Kidney epithelial cell (primary cell): ENCODE results near the gene EIF4E2. TPM values are rescaled to one million over a fixed set of nuclear protein-coding genes. Genes with fewer than 3 reads are reported as not detected.

Source experiments
- DNase-seq: peaks from one replicate; pipeline ENCODE4 v3.0.0-alpha.2; 2010; ENCODE audit warnings: low read depth
- H3K27me3 ChIP-seq: 2 replicates; pipeline ENCODE4 v1.6.0; 2011; ENCODE audit warnings: low read length; ENCODE audit not compliant: control insufficient read depth, insufficient read depth
- H3K36me3 ChIP-seq: 2 replicates; pipeline ENCODE4 v1.5.1; 2011; ENCODE audit warnings: low read length; ENCODE audit not compliant: control insufficient read depth, insufficient read depth
- H3K4me3 ChIP-seq: 2 replicates; pipeline ENCODE4 v1.5.1; 2011; ENCODE audit warnings: low read depth, mild to moderate bottlenecking, control low read depth, low read length
- CTCF ChIP-seq: IDR thresholded peaks from 2 replicates; pipeline ENCODE4 v1.5.1; 2011; ENCODE audit warnings: mild to moderate bottlenecking, moderate library complexity, low read length, control low read depth, inconsistent platforms; ENCODE audit not compliant: insufficient read depth, poor library complexity, severe bottlenecking
- total RNA-seq: library from RNA; depleted of rRNA; stranded (reverse); fragments of >200 nt; gene quantifications from 2 replicates; pipeline ENCODE4 v1.2.3, GENCODE V29; 2015

The EIF4E2 gene
- total RNA-seq, 1 donor from 2014 or later = 66.9 TPM

DNA sequence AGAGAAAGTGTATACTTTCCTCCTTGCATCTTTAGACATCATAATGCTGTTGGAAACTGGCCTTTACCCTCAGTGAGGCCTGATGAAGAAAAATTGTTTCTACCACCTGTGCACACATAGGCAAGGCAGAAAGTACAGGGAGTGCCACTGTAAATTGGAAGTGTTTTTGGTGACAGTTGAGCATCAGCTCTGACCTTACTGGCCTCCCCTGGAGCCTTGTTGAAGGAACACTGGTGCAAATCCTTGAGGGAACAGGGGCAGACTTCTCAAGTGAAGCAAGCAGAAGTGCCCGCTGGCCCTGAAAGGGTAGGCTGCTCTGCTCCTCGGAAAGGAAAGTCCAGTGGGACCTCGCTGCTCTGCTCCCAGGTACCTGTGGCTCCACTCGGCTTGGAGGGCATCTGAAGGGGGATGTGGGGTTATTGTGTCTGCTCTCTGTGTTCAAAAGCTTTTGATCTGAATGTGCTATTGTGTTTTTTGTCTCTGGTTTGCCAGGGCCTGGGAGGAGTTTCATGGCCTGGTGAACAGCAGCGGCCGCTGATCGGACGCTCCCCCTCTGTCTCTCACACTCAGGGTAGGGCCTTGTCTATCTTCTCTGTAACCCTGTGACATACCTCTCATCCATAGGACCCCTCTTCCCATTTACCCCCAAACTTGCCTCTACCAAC is 23.4 kb downstream of the EIF4E2 start:
- Histone ChIP-seq H3K4me3 (no peak overlapping the region), H3K27me3 (no peaks in the 10 kb centered on the region), H3K36me3 (peaks cover 2% of the 10 kb centered on the region)
- TF ChIP-seq CTCF = no peak
- DNase-seq = no peak

GRCh38 chr2:232574674-232575403 is 24.4 kb downstream of the EIF4E2 start:
- H3K36me3 ChIP-seq = no peaks in the 10 kb centered on the region
- TF ChIP-seq CTCF = no peak
- DNase-seq = no peak
- H3K4me3 ChIP-seq = no peak overlapping the region
- H3K27me3 ChIP-seq = no peaks in the 10 kb centered on the region

GRCh38 chr2:232575404-232575746 is 24.9 kb downstream of the EIF4E2 start:
- H3K27me3 ChIP-seq = no peaks in the 10 kb centered on the region
- TF ChIP-seq CTCF = no peak
- H3K4me3 ChIP-seq = no peak overlapping the region
- no peaks in the 10 kb centered on the region for H3K36me3 ChIP-seq
- DNase-seq = no peak

DNA sequence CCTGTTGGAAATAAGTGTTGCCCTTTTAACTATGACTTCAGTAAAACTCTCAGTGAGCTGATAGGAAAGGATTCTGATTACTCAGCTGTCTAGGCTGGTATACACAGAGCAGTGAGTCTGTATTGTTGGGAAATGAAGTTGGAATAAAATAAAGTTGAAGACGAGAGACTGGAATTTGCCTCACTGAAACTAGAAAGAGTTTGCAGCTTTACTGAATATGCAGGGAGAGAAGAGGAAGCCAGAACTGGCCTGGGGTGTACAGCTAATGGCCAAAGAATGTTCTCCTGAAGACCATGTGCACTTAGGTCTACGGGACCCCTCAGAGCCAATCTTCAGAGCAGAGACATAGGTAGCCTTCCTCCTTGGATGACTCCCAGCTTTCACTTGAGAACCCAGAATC is 26.5 kb downstream of the EIF4E2 start:
- no peak for TF ChIP-seq CTCF
- no peaks in the 10 kb centered on the region for H3K27me3 ChIP-seq
- DNase-seq = no peak
- no peaks in the 10 kb centered on the region for H3K36me3 ChIP-seq
- H3K4me3 ChIP-seq = no peak overlapping the region

GRCh38 chr2:232577841-232578240 is 27.4 kb downstream of the EIF4E2 start:
- TF ChIP-seq CTCF = no peak
- Histone ChIP-seq H3K36me3 (no peaks in the 10 kb centered on the region), H3K4me3 (no peak overlapping the region), H3K27me3 (no peaks in the 10 kb centered on the region)
- DNase-seq = no peak
